IPS DF 6.9 (cell line): ENCODE results near the gene AGBL4.

Experiments
- DNase-seq: peaks from one replicate; pipeline ENCODE4 v3.0.0-alpha.2; 2013; ENCODE audit warnings: low read depth, low spot score
- H3K27ac ChIP-seq: one replicate; pipeline ENCODE4 v1.5.1; 2013; ENCODE audit warnings: low read length, control low read depth
- H3K27me3 ChIP-seq: 2 replicates; pipeline ENCODE4 v1.6.1; 2013; ENCODE audit warnings: mild to moderate bottlenecking, low read length; ENCODE audit not compliant: control insufficient read depth, insufficient read depth
- H3K36me3 ChIP-seq: 2 replicates; pipeline ENCODE4 v1.6.1; 2013; ENCODE audit warnings: low read length; ENCODE audit not compliant: control insufficient read depth, insufficient read depth
- H3K4me1 ChIP-seq: 2 replicates; pipeline ENCODE4 v1.6.1; 2013; ENCODE audit warnings: low read length; ENCODE audit not compliant: control insufficient read depth, insufficient read depth
- H3K4me3 ChIP-seq: 2 replicates; pipeline ENCODE4 v1.5.1; 2013; ENCODE audit warnings: mild to moderate bottlenecking, low read length
- H3K9me3 ChIP-seq: 2 replicates; pipeline ENCODE4 v1.6.1; 2013; ENCODE audit warnings: low read length, inconsistent platforms; ENCODE audit not compliant: control insufficient read depth, insufficient read depth
- WGBS: extraction: QIAGEN DNeasy Blood & Tissue Kit; methylation state at CpG from one replicate; pipeline ENCODE4 v1.1.7; 2013; ENCODE audit warnings: mixed read lengths, missing lambda C conversion rate; ENCODE audit not compliant: insufficient read length, insufficient coverage; 5-methylcytosine and 5-hydroxymethylcytosine counted together

Gene AGBL4

GRCh38 chr1:49204720-49205119, 819.0 kb downstream of the AGBL4 start:
- H3K9me3 ChIP-seq, result peaks cover 11% of the 10 kb centered on the region
- no peaks in the 10 kb centered on the region for H3K4me1 ChIP-seq
- no CpG with 5 or more reads among the region's 1 CpG for WGBS
- no peaks in the 10 kb centered on the region for H3K36me3 ChIP-seq
- no peaks in the 10 kb centered on the region for H3K27me3 ChIP-seq
- DNase-seq, result no peak
- H3K4me3 ChIP-seq, result no peak overlapping the region
- H3K27ac ChIP-seq, result no peak overlapping the region

DNA sequence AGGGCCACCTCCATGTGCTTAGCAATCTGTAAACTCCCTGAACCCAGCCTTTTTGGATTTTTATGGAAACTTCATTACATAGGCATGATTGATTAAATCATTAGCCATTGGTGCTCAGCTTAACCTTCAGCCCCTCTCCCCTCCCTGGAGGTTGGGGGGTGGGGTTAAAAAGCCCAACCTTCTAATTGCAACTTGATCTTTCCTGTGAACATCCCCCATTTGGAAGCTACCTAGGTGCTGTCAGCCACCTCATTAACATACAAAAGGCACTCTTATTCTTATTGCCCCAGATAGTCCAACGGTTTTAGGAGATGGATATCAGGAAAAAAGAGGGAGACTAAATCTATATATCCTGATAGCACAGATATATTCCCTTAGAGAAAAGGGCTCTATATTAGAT, 823.0 kb downstream of the AGBL4 start:
- Histone ChIP-seq H3K27me3 (no peaks in the 10 kb centered on the region), H3K4me1 (no peaks in the 10 kb centered on the region), H3K9me3 (peaks cover 13% of the 10 kb centered on the region), H3K27ac (no peak overlapping the region), H3K36me3 (no peaks in the 10 kb centered on the region), H3K4me3 (no peak overlapping the region)
- WGBS, result no CpG with 5 or more reads among the region's 1 CpG
- no peak for DNase-seq

GRCh38 chr1:49199564-49199963, 824.2 kb downstream of the AGBL4 start:
- Histone ChIP-seq H3K27me3 (no peaks in the 10 kb centered on the region), H3K36me3 (no peaks in the 10 kb centered on the region), H3K4me3 (no peak overlapping the region), H3K27ac (no peak overlapping the region), H3K4me1 (no peaks in the 10 kb centered on the region), H3K9me3 (peaks cover 13% of the 10 kb centered on the region)
- DNase-seq, result no peak

DNA sequence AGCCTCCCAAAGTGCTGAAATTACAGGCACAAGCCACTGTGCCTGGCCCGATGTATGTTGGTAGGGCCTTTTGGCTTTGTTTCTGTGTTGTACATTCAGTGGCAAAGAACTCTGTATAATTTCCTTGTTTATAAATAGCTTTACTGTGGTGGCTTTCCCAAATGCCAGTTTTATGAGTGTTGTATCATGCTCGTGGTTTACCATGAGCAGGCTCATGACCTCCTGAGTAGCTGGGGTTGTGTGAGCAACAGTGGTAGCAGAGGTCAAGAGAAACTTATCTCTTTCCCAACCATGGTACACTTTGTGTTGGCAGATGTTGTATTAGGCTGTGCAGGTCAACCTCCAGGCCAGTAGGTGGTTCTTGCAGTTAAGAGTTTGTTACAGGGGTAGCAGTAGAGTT, 826.7 kb downstream of the AGBL4 start:
- H3K36me3 ChIP-seq, result no peaks in the 10 kb centered on the region
- no peak for DNase-seq
- no peaks in the 10 kb centered on the region for H3K4me1 ChIP-seq
- H3K27me3 ChIP-seq, result no peaks in the 10 kb centered on the region
- no CpG with 5 or more reads among the region's 2 CpGs for WGBS
- H3K27ac ChIP-seq, result no peak overlapping the region
- no peak overlapping the region for H3K4me3 ChIP-seq
- H3K9me3 ChIP-seq, result peaks cover 13% of the 10 kb centered on the region

DNA sequence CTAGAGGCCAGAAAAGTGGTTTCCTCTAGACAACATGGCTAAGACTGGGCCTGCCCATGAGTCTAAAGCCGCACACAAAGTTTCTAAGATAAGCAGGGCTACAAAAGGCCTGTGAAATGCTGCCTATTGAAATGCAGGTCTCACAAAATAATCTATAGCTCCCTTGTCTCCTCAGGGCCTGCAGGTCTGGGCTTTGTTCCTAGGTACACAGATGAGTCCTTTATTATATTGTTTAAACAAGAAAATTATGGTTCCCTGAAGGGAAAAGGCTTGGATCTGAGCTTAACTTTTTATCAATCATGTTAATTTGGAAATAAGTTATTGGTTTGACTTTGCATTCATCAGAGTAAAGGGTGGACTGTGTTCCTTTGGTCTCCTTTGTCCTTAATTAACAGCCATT, 833.6 kb downstream of the AGBL4 start:
- WGBS, result no CpG with 5 or more reads among the region's 1 CpG
- no peak for DNase-seq
- no peaks in the 10 kb centered on the region for H3K4me1 ChIP-seq
- H3K27me3 ChIP-seq, result no peaks in the 10 kb centered on the region
- no peak overlapping the region for H3K27ac ChIP-seq
- no peaks in the 10 kb centered on the region for H3K36me3 ChIP-seq
- H3K4me3 ChIP-seq, result no peak overlapping the region
- peaks cover 10% of the 10 kb centered on the region for H3K9me3 ChIP-seq

GRCh38 chr1:49187056-49187455, 836.7 kb downstream of the AGBL4 start:
- no CpG with 5 or more reads among the region's 3 CpGs for WGBS
- no peaks in the 10 kb centered on the region for H3K4me1 ChIP-seq
- H3K27me3 ChIP-seq, result no peaks in the 10 kb centered on the region
- H3K9me3 ChIP-seq, result peaks cover 11% of the 10 kb centered on the region
- no peak overlapping the region for H3K27ac ChIP-seq
- no peak for DNase-seq
- no peak overlapping the region for H3K4me3 ChIP-seq
- no peaks in the 10 kb centered on the region for H3K36me3 ChIP-seq

GRCh38 chr1:49185450-49185980, 838.2 kb downstream of the AGBL4 start:
- Histone ChIP-seq H3K9me3 (peaks cover 12% of the 10 kb centered on the region), H3K36me3 (no peaks in the 10 kb centered on the region), H3K4me3 (no peak overlapping the region), H3K27ac (no peak overlapping the region), H3K27me3 (no peaks in the 10 kb centered on the region), H3K4me1 (no peaks in the 10 kb centered on the region)
- WGBS, result no CpG with 5 or more reads among the region's 4 CpGs
- DNase-seq, result no peak

- Histone ChIP-seq H3K36me3 (no peaks in the 10 kb centered on the region), H3K4me3 (no peak overlapping the region), H3K27ac (no peak overlapping the region), H3K27me3 (no peaks in the 10 kb centered on the region), H3K9me3 (peaks cover 13% of the 10 kb centered on the region), H3K4me1 (no peaks in the 10 kb centered on the region)
- DNase-seq, result no peak
Measured at GRCh38 chr1:49183489-49183888, 840.3 kb downstream of the AGBL4 start.

- Histone ChIP-seq H3K4me1 (no peaks in the 10 kb centered on the region), H3K27me3 (no peaks in the 10 kb centered on the region), H3K9me3 (peaks cover 15% of the 10 kb centered on the region), H3K4me3 (no peak overlapping the region), H3K27ac (no peak overlapping the region), H3K36me3 (no peaks in the 10 kb centered on the region)
- WGBS, result no CpG with 5 or more reads among the region's 2 CpGs
- DNase-seq, result no peak
Measured at GRCh38 chr1:49181033-49181432, 842.7 kb downstream of the AGBL4 start.

DNA sequence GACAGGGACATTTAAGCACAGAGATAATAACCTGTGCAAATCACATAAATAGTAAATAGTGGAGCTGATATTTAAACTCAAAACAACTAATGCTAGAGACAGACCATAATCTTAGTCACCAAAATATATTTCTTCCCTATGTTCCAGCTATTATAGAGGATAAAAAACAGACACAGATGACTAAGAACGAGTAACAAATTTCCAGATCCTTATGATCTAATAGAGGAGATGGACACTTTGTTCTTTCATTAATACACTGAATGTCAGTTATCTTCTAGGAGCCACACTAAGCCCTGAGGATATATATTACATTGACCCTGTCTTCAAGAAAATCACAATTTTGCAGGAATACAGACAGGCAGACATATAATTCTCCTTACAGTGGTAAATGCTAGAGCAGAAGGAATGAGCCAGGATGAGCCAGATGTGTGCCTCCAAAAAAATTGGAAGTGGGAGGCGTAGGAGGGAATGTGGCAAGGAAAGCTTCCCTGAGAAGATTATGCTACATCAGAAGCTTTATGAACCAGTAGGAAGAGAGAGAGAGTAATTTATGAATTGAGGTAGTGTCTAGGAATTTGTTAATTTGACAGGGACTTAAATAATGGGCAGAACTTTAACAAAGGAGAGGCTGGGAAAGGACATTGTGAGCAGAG, 851.7 kb downstream of the AGBL4 start:
- no CpG with 5 or more reads among the region's 2 CpGs for WGBS
- Histone ChIP-seq H3K27me3 (no peaks in the 10 kb centered on the region), H3K36me3 (no peaks in the 10 kb centered on the region), H3K4me1 (no peaks in the 10 kb centered on the region), H3K9me3 (peaks cover 7% of the 10 kb centered on the region), H3K27ac (no peak overlapping the region), H3K4me3 (no peak overlapping the region)
- DNase-seq, result no peak

- H3K9me3 ChIP-seq, result peaks cover 10% of the 10 kb centered on the region
- H3K27ac ChIP-seq, result no peak overlapping the region
- no CpG with 5 or more reads among the region's 2 CpGs for WGBS
- no peak for DNase-seq
- H3K4me1 ChIP-seq, result no peaks in the 10 kb centered on the region
- no peaks in the 10 kb centered on the region for H3K36me3 ChIP-seq
- H3K27me3 ChIP-seq, result no peaks in the 10 kb centered on the region
- no peak overlapping the region for H3K4me3 ChIP-seq
Measured at GRCh38 chr1:49166031-49166430, 857.7 kb downstream of the AGBL4 start.
